RWPE1 (cell line): ENCODE results near the gene COX7B.

Experiments
- CTCF ChIA-PET: fragments of 350-600 bp; sonication (Branson Sonifier 250); formaldehyde crosslinking; extraction: SDS; loops from one replicate; lab custom pipeline; 2021; lab: Yijun Ruan, JAX
- POLR2A ChIA-PET: fragments of 400-600 bp; formaldehyde crosslinking; extraction: SDS; loops from one replicate; lab custom pipeline; 2020; ENCODE audit warnings: antibody characterized with exemption; ENCODE audit not compliant: low non-redundant PET; lab: Yijun Ruan, JAX
- DNase-seq: peaks from one replicate; pipeline ENCODE4 v3.0.0; 2012; ENCODE audit warnings: low spot score
- H3K27ac ChIP-seq: fragments of 450-650 bp; 2 replicates; pipeline ENCODE4 v1.5.1; 2017
- CTCF ChIP-seq: fragments of 450-650 bp; conservative IDR thresholded peaks from 2 replicates; pipeline ENCODE4 v1.5.1; 2017; ENCODE audit warnings: low read depth, mild to moderate bottlenecking

Gene COX7B

DNA sequence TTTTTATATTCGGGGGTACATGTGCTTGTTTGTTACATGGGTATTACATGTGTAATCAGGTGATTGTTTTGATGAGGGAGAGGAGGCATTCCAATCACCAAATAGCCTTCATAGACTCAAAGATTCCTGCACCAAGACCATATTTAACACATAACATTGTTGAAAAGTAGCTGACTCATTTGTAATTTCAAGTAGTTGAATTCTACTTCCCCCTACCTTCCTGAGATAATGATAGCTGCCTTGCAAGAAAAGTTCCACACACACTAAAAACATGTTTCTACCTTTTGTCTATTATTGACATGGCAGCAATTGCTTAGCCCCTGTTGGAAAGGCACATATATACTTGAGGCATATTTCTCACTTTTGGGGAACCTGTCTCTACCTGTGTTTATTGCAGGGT lies 54.0 kb downstream of the COX7B start:
- ChIA-PET CTCF (interaction anchor here (0.6 kb wide), 1 partner anchor 1590 kb away, joined by 5 read pairs; no protein-coding TSS in a partner anchor), POLR2A (no interaction called here)
- no peak for TF ChIP-seq CTCF
- H3K27ac ChIP-seq = no peak overlapping the region
- no peak for DNase-seq

- no peak overlapping the region for H3K27ac ChIP-seq
- peak; percentile 0 for DNase-seq
- no peak for TF ChIP-seq CTCF
- POLR2A ChIA-PET = no interaction called here
- CTCF ChIA-PET = interaction anchor here (0.6 kb wide), 2 partner anchors 22 to 1591 kb away, joined by 3 to 5 read pairs; no protein-coding TSS in a partner anchor
Observed at GRCh38 chrX:77953708-77954107, 54.4 kb downstream of the COX7B start.
